Brain microvascular endothelial cell (primary cell): ENCODE data around the gene CADM3.

ENCODE experiments used
- DNase-seq: peaks from one replicate; pipeline ENCODE4 v3.0.0-alpha.2; 2020
- H3K27ac ChIP-seq: fragments of 250-450 bp; sonication (Bioruptor Pico); 2 replicates; pipeline ENCODE4 v1.5.1; 2020; ENCODE audit warnings: mild to moderate bottlenecking, moderate library complexity
- H3K27me3 ChIP-seq: fragments of 250-450 bp; sonication (Bioruptor Pico); replicated peaks from 2 replicates; pipeline ENCODE4 v1.5.1; 2020; ENCODE audit warnings: mild to moderate bottlenecking
- H3K36me3 ChIP-seq: fragments of 250-450 bp; sonication (Bioruptor Pico); replicated peaks from 2 replicates; pipeline ENCODE4 v1.5.1; 2020; ENCODE audit warnings: mild to moderate bottlenecking
- H3K4me3 ChIP-seq: 2 replicates; pipeline ENCODE4 v1.5.1; 2011; ENCODE audit warnings: low read depth, mild to moderate bottlenecking, control low read depth, low read length, moderate library complexity
- in situ Hi-C: cut with HindIII; loops from 2 replicates; pipeline ENCODE4 v1.10.0; 2017; ENCODE audit warnings: low sequenced_read_pairs, low pct_ligation_motif_present
- TF ChIP-seq, protein P1 (sequence below): IDR thresholded peaks from 2 replicates; pipeline ENCODE4 v1.5.1; 2011; ENCODE audit warnings: low read depth, mild to moderate bottlenecking, moderate library complexity, low read length, control low read depth, inconsistent platforms; ENCODE audit errors: missing control alignments

The CADM3 gene

DNA sequence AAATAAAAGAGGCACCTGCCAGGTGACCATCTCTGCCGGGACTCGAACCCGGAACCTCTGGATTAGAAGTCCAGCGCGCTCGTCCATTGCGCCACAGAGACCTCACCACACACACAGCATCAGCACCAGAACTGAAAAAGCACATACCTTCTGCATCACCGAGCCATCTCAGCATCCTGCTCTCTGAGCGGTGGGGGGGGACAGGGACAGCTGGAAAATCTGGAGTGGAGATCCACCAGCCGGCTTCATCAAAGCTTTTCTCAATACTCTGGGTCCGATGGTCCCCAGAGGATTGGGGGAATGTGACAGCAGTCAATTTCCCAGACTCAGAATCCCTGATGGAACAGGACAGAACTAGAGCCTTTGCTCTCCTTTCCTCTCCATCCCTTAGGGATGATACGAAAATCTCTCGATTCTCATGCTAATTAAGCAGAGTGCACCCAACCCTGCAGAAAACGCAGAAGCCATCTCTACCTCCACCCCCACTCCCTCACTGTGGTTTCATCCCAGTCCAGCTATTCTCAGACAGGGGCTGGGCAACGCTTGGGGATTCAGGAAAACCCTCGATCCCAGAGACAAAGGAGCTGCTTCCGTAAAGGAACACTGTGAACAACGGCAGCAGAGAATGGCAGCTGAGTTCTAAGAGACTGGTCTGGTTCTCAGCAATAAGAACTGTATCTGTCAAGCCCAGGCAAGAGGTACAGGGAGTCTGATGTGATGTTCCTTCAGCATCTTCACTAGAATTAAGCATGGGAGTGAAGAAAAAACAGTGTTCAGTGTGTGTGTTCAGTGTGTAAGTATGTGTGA, 29.6 kb upstream of the CADM3 start:
- H3K27ac ChIP-seq, result no peak overlapping the region
- in situ Hi-C loops, result no loop called here
- H3K4me3 ChIP-seq, result peak overlapping the region; percentile 47
- TF ChIP-seq, protein P1, sequence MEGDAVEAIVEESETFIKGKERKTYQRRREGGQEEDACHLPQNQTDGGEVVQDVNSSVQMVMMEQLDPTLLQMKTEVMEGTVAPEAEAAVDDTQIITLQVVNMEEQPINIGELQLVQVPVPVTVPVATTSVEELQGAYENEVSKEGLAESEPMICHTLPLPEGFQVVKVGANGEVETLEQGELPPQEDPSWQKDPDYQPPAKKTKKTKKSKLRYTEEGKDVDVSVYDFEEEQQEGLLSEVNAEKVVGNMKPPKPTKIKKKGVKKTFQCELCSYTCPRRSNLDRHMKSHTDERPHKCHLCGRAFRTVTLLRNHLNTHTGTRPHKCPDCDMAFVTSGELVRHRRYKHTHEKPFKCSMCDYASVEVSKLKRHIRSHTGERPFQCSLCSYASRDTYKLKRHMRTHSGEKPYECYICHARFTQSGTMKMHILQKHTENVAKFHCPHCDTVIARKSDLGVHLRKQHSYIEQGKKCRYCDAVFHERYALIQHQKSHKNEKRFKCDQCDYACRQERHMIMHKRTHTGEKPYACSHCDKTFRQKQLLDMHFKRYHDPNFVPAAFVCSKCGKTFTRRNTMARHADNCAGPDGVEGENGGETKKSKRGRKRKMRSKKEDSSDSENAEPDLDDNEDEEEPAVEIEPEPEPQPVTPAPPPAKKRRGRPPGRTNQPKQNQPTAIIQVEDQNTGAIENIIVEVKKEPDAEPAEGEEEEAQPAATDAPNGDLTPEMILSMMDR, result no peak
- H3K27me3 ChIP-seq, result no peaks in the 10 kb centered on the region
- no peaks in the 10 kb centered on the region for H3K36me3 ChIP-seq
- peak; percentile 57 for DNase-seq

DNA sequence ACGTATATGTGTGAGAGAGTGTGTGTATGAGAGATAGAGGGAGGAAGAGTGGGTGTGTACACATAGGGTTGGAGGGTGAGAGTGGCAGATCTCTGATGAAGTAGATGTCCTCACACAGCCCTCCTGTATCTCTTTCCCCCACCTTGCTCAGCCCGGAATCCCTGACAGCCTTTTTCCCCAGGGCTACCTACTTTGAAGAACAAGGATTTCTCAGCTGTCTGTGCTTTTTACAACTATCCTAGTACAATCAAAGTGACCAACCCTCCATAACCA, 29.1 kb upstream of the CADM3 start:
- TF ChIP-seq, protein P1, result no peak
- Histone ChIP-seq H3K27me3 (no peaks in the 10 kb centered on the region), H3K27ac (no peak overlapping the region), H3K36me3 (no peaks in the 10 kb centered on the region), H3K4me3 (no peak overlapping the region)
- no peak for DNase-seq
- in situ Hi-C loops, result no loop called here

- Histone ChIP-seq H3K36me3 (no peaks in the 10 kb centered on the region), H3K4me3 (no peak overlapping the region), H3K27ac (no peak overlapping the region), H3K27me3 (no peaks in the 10 kb centered on the region)
- no peak for DNase-seq
- in situ Hi-C loops, result no loop called here
- TF ChIP-seq, protein P1, result no peak
Observed at GRCh38 chr1:159142726-159143510, 28.5 kb upstream of the CADM3 start.

DNA sequence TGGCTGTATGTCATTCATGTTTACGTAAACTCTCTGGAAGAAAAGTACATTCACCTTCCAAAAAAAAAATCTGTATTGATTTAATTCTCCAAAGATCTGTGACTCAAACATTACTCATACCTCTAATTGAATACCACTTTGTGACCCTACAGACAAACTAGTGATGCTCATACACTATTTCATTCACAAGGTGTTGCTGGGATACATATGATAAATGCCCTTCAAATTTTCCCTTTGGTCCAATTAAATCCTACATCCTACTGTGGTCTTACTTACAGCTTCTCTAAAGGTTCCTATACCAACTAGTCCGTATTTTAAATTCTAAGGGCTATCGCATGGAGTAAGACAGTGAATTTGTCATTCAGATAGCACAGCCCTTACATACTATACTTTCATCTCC, 26.8 kb upstream of the CADM3 start:
- TF ChIP-seq, protein P1, result no peak
- H3K27ac ChIP-seq, result no peak overlapping the region
- in situ Hi-C loops, result no loop called here
- no peaks in the 10 kb centered on the region for H3K36me3 ChIP-seq
- no peak for DNase-seq
- H3K4me3 ChIP-seq, result no peak overlapping the region
- no peaks in the 10 kb centered on the region for H3K27me3 ChIP-seq

DNA sequence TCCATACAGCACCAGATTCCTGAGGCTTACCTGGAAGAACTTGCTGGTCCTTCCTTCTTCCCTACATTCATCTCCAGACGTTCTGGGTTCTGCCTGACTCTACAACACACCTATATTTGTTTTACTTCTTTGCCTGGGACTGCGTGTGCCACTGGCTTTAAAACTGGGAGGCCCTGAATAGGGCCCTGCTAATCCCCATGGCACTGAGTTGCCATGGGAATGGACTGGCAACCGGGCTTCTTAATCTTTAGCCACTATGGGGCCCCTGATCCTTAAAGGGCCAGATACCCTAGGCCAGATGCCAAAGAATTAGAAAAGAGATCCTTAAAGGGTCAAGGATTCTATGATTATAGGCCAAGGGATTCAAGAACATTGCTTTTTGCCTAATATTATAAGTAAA, 24.4 kb upstream of the CADM3 start:
- no peak overlapping the region for H3K27ac ChIP-seq
- in situ Hi-C loops, result no loop called here
- no peak for DNase-seq
- no peak overlapping the region for H3K4me3 ChIP-seq
- no peaks in the 10 kb centered on the region for H3K36me3 ChIP-seq
- H3K27me3 ChIP-seq, result no peaks in the 10 kb centered on the region
- TF ChIP-seq, protein P1, result no peak

DNA sequence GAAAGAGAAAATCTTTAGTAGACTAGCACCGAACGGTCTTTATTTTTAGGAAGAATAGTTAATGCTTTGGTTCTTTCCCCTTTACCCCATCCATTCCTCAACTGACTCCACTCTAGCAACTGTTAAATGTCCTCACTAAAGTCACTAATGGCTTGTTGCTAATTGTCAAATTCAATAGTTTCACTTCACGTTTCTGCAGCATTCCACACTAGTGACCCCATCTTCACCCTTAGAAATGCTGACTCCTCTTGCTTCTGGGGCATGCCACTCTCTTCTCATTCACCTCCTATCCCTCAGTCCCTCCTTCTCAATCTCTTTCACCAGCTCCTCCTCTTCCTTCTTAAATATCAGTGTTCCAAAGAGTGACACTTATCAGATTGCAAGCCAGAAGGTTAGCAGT, 19.4 kb upstream of the CADM3 start:
- H3K27me3 ChIP-seq, result no peaks in the 10 kb centered on the region
- no peak for DNase-seq
- TF ChIP-seq, protein P1, result no peak

More for the DNA sequence above, 19.4 kb upstream of the CADM3 start:
- H3K4me3 ChIP-seq, result no peak overlapping the region
- no peak overlapping the region for H3K27ac ChIP-seq
- in situ Hi-C loops, result no loop called here
- no peaks in the 10 kb centered on the region for H3K36me3 ChIP-seq
